Myocyte (in vitro differentiated cells): ENCODE measurements around the gene PLOD3. TPM values are rescaled to one million over a fixed set of nuclear protein-coding genes. Genes with fewer than 3 reads are reported as not detected.
"Not testable (repeated sequence)": the region's sequence is repeated elsewhere in the genome, so short reads cannot be mapped to it uniquely, and the experiment has no call there.

Experiments
- DNase-seq: peaks from one replicate; pipeline ENCODE4 v3.0.0-alpha.2; 2012; ENCODE audit warnings: low read depth
- total RNA-seq: library from RNA; depleted of rRNA; stranded (reverse); fragments of >200 nt; gene quantifications from 2 replicates; pipeline ENCODE4 v1.2.3, GENCODE V29; 2014

Gene PLOD3
- total RNA-seq, 1 donor from 2014 or later: 60.8 TPM

GRCh38 chr7:101216001-101216859, 1.2 kb downstream of the PLOD3 start:
- no peak for DNase-seq

DNA sequence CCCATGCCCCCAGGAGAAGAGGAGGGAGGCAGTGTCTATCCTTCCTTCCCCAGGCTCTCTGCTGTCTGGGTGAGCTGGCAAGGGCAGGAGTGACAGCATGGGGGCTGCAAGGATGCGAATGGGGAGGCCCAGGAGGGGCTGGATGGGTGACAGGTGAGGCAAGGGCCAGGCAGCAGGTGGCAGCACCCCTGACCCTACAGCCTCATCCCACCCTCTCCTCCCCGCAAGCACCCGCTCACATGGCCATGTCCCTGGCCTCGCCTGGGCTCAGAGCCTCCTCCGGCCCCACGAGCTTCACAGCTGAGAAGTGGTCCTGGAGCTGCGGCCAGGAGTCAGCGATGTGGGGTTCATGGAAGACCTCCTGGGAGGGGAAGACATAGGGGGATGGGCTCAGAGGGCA, 5.4 kb downstream of the PLOD3 start:
- no peak for DNase-seq

- DNase-seq: no peak
These were observed 5.9 kb downstream of the PLOD3 start for GRCh38 chr7:101211501-101211900.

DNA sequence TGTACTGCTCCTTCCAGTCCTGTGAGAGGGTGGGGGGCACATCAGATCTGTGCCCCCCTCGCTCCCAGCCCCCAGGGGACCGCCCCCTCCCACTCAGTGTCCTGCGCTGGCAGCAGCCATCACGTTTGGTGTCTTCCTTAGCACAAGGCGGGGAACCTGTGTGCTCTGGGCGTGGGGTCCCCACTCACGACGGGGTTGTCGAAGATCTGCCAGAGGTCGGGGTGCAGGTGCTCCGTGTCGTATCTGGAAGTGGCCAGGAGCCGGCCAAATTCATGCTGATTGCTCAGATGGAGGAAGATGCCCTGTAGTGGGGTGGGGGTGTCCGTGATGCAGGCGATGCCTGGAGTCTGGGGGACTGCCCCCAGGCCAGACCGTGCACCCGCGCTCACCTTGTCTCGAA, 7.2 kb downstream of the PLOD3 start:
- no peak for DNase-seq

DNA sequence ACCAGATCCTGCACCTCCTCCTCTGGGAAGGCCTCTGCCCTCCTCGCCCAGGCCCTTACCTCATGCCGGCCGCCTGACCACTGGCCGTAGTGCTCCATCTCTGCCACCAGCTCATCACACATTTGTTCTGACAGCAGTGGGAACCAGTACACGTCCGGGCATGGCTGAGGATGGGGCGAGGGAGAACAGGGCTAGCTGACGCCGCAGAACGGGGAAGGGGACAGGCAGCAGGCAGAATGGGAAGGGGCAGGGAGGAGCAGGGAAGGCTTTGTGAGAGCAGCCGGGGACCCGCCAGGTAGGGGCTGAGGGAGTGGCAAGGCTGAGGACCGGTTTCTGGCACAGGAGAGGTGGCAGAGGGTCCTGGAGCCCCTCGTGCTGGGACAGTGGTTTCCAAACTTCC, 8.6 kb downstream of the PLOD3 start:
- DNase-seq: no peak

DNA sequence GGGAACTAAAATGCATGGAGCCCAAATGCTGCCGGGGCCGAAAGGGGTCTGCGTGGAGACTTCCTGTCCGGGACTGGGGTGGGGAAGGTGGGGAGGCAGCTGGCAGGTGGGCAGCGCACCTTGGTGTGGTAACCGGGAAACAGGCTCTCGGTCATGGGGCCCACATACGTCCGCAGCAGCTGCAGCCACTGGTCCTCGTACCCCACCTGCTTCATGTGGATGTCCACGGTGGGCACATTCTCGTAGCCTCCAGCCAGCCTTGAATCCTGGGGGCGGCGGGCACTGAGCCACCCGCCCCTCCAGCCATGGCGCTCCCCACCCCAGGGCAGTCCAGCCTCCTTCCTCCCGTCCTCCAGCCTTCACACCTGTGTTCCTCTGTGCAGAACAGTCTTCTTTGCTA, 9.9 kb downstream of the PLOD3 start:
- no peak for DNase-seq

DNA sequence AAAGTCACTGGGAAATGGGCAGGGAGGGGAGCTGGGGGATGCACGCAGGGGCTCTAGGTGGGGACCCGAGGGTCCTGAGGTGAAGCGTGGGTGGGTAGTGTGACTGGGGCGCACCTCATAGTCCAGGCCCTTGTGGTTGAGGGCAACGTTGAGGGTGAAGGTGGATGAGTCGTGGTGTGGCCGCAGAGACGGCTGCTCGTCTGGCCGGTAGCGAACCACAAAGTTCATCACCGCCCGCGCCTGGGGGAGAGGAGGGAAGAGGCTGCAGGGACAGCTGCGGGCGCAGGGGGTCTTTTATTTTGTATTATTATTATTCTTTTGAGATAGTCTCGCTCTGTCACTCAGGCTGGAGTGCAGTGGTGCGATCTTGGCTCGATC, 10.7 kb downstream of the PLOD3 start:
- no peak for DNase-seq

DNA sequence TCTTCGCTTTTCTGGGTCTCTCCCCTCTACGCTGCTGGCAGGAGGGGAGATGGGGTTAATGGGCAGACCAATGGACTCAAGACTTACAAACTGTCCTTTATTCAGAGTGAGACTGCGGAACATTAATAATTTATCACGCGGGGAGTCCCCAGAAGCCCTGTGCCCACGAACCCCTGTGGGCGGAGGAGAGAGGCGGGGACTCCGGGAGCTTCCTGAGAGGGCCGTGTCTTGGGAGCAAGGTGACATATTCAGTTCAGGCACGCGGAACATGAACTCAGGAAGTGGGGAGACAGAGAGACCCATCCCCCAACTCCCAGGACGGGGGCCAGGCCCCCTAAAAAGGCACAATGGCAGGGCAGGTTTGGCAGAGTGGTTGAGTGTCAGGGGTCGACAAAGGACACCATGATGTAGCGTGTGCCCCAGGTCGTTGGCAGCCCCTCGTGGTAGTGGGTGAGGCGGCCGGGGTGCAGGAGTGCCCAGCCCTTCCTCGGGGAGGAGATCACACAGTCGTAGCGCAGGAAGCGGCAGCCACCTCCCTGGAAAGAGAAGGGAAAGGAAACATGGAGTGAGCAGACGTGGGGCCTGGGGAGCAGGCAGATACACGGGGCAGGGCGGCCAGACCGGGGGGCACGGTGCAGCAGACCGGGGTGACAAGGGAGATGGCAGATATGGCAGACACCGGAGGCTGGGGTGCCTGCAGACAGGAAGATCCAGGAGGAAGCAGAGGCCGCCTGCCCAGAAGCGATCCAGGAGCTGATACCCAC, 11.3 kb downstream of the PLOD3 start:
- DNase-seq: no peak

DNA sequence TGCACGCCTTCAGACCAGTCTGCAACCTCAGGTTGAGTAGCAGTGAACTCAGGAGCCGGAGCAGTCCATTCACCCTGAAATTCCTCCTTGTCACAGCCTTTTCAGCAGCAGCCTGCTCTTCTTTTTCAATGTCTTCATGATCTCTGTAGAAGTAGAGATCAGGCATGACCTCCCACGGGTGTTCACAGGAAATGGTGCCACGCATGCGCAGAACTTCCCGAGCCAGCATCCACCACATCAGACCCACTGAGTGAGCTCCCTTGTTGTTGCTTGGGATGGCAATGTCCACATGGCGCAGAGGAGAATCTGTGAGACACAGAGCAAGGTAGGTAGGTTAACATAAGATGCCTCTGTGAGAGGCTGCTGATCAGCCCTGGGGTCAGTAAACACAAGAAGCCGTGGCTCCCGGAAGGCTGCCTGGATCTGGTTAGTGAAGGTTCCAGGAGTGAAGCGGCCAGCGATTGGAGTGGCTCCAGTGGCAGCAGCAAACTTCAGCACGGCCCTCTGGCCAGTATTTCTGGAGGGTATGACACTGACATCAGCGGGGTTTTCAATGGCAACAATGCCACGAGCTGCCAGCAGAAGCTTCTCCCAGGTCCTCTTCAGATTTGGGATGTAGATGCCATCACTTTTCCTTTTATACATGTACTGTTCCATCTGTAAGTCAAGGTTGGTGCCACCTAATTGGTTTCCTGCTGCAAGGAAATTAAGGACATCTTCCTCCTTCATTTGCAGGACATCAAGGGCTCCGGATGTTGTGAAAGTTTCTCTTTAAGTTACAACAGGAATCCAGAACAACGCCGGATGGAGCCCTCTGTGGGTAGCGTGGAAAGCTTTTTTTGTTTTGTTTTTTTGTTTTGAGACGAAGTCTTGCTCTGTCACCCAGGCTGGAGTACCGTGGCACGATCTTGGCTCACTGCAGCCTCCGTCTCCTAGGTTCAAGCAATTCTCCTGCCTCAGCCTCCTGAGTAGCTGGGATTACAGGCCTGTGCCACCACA, 13.3 kb downstream of the PLOD3 start:
- not testable (repeated sequence) for DNase-seq

GRCh38 chr7:101202603-101202918, 14.8 kb downstream of the PLOD3 start:
- no peak for DNase-seq

GRCh38 chr7:101201695-101202602, 15.4 kb downstream of the PLOD3 start:
- no peak for DNase-seq

GRCh38 chr7:101200862-101201599, 16.4 kb downstream of the PLOD3 start, which contains the start of gene MOGAT3:
MOGAT3 (minus strand) TSS chr7:101201036; CDS start chr7:101200854, 182 bp downstream.
- DNase-seq: no peak

GRCh38 chr7:101200504-101200861, 16.9 kb downstream of the PLOD3 start:
- no peak for DNase-seq

DNA sequence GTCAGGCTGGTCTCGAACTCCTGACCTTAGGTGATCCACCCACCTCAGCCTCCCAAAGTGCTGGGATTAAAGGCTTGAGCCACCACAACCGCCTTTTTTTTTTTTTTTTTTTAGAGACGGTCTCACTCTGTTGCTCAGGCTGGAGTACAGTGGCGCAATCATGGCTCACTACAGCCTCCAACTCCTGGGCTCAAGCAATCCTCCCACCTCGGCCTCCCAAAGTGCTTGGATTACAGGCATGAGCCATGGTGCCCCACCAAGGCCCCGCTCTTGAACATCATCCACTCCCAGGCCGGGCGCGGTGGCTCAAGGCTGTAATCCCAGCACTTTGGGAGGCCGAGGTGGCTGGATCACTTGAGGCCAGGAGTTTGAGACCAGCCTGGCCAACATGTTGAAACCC, 17.9 kb downstream of the PLOD3 start:
- DNase-seq: not testable (repeated sequence)

DNA sequence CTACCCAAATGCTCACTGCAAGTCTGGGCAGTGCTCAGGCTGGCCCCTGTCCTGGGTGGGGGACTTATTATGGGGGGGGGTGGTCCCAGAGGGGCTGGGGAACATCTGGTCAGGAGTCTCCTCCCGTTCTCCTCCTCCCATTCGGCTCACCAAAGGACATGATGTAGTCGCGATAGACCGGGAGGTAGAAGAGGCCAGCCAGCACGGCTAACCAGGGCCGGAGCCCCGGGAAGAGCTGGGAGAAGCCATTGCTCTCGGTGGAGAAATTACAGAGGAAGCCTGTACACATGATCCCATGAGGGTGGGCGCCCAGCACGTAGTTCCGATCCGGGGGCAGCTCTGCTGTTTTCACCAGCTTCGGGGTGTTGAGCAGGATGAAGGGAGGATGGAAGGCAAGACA, 18.9 kb downstream of the PLOD3 start:
- no peak for DNase-seq

GRCh38 chr7:101197991-101198390, 19.4 kb downstream of the PLOD3 start:
- DNase-seq: no peak

GRCh38 chr7:101195884-101196283, 21.5 kb downstream of the PLOD3 start:
- DNase-seq: no peak

GRCh38 chr7:101189109-101189508, 28.3 kb downstream of the PLOD3 start:
- DNase-seq: no peak

- no peak for DNase-seq
These were observed 30.4 kb downstream of the PLOD3 start for GRCh38 chr7:101186844-101187428.
